ENCODE data around the gene ZNF516. TPM values are rescaled to one million over a fixed set of nuclear protein-coding genes. Genes with fewer than 3 reads are reported as not detected.

ZNF516 gene
- total RNA-seq, 1 experiment from 2014 or later, result 22.6 TPM

GRCh38 chr18:76353500-76353899 is 141.5 kb downstream of the ZNF516 start:
- no peaks in the 10 kb centered on the region for H3K79me2 ChIP-seq (ENCODE audit: insufficient read depth, low read length)
- no peak overlapping the region for H4K5ac ChIP-seq (ENCODE audit: insufficient read length, low read depth, low read length)
- H4K8ac ChIP-seq (replicated peaks; ENCODE audit: insufficient read length, low read depth, low read length), result no peak overlapping the region
- no peak overlapping the region for H2AK5ac ChIP-seq (ENCODE audit: insufficient read length, low read length)
- H2BK5ac ChIP-seq (ENCODE audit: insufficient read length, low read length), result no peak overlapping the region
- H3K23ac ChIP-seq (ENCODE audit: insufficient read length, low read depth, low read length), result no peak overlapping the region
- no peaks in the 10 kb centered on the region; the same call in 1 of the 2 replicates for H3K4me1 ChIP-seq (ENCODE audit: insufficient read depth, low read length)
- H3K36me3 Mint-ChIP-seq (ENCODE audit: insufficient read depth in 1 of 3, low read depth in 3 of 3), result peaks cover 7 to 30% (median 10%) of the 10 kb centered on the region in 3 experiments
- WGBS (ENCODE audit: extremely low coverage, insufficient read length, low lambda C conversion rate), result no CpG with 5 or more reads among the region's 3 CpGs
- H3K27me3 Mint-ChIP-seq (ENCODE audit: low read depth), result peaks cover 2% of the 10 kb centered on the region
- H3K56ac ChIP-seq (ENCODE audit: insufficient read length, low read depth, low read length), result no peak overlapping the region
- no peak overlapping the region for H3K4me3 Mint-ChIP-seq
- no peak overlapping the region for H3K18ac ChIP-seq (ENCODE audit: insufficient read length, low read depth, low read length)
- H3K4ac ChIP-seq (ENCODE audit: low read depth, low read length), result no peak overlapping the region
- H3K9me3 Mint-ChIP-seq, result peaks cover 3 to 9% of the 10 kb centered on the region in 2 experiments; a peak in 4 of 5 replicates
- H2BK15ac ChIP-seq (ENCODE audit: low read depth, low read length), result no peak overlapping the region
- no peak overlapping the region for H3K4me2 ChIP-seq (ENCODE audit: insufficient read depth, insufficient read length, low read length)
- no peak overlapping the region for H3K27ac ChIP-seq (ENCODE audit: insufficient read length, low read depth, low read length)
- TF ChIP-seq, protein P1, sequence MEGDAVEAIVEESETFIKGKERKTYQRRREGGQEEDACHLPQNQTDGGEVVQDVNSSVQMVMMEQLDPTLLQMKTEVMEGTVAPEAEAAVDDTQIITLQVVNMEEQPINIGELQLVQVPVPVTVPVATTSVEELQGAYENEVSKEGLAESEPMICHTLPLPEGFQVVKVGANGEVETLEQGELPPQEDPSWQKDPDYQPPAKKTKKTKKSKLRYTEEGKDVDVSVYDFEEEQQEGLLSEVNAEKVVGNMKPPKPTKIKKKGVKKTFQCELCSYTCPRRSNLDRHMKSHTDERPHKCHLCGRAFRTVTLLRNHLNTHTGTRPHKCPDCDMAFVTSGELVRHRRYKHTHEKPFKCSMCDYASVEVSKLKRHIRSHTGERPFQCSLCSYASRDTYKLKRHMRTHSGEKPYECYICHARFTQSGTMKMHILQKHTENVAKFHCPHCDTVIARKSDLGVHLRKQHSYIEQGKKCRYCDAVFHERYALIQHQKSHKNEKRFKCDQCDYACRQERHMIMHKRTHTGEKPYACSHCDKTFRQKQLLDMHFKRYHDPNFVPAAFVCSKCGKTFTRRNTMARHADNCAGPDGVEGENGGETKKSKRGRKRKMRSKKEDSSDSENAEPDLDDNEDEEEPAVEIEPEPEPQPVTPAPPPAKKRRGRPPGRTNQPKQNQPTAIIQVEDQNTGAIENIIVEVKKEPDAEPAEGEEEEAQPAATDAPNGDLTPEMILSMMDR (conservative IDR thresholded peaks at IDR 0.05), result no peak
- no peak overlapping the region for H4K91ac ChIP-seq (ENCODE audit: insufficient read length, low read depth, low read length)
- H3K27ac Mint-ChIP-seq, result no peak overlapping the region
- H3K4me1 Mint-ChIP-seq, result peaks cover 9 to 10% of the 10 kb centered on the region in 2 experiments
- no peak for DNase-seq
- no peaks in the 10 kb centered on the region for H3K9me3 ChIP-seq (ENCODE audit: control insufficient read depth, low read depth, low read length)
- no peaks in the 10 kb centered on the region for H3K27me3 ChIP-seq (ENCODE audit: insufficient read depth, low read length)
- no peak overlapping the region for H3T11ph ChIP-seq (ENCODE audit: low read length)
- H3K9ac ChIP-seq (ENCODE audit: extremely low read depth, insufficient read length, low read length), result no peak overlapping the region
- no peaks in the 10 kb centered on the region for H3K79me1 ChIP-seq (ENCODE audit: insufficient read depth, low read depth, low read length, poor library complexity, severe bottlenecking)
- no peak overlapping the region for H2AFZ ChIP-seq (ENCODE audit: low read length)
- no peaks in the 10 kb centered on the region for H4K20me1 ChIP-seq (ENCODE audit: control insufficient read depth, insufficient read depth, insufficient read length)
- no peak overlapping the region for H2BK20ac ChIP-seq (ENCODE audit: low read depth, low read length, poor library complexity, severe bottlenecking)
- no peak overlapping the region for H2BK12ac ChIP-seq (ENCODE audit: insufficient read length, low read depth, low read length)
- H2BK120ac ChIP-seq (ENCODE audit: low read depth, low read length, poor library complexity, severe bottlenecking), result no peak overlapping the region
- no peaks in the 10 kb centered on the region for H3K23me2 ChIP-seq (ENCODE audit: insufficient read length, low read depth, low read length, poor library complexity, severe bottlenecking)
- H3K14ac ChIP-seq (ENCODE audit: insufficient read depth, low read length), result no peak overlapping the region

All from H9 (cell line).